NCI-H2227 treated with DMSO at 0.1 percent for 48 hours (cell line): Measurements from ENCODE around the gene SELENOK.
"Not testable (repeated sequence)": the region's sequence is repeated elsewhere in the genome, so short reads cannot be mapped to it uniquely, and the experiment has no call there.

ENCODE experiments used
- DNase-seq: peaks from one replicate; lab custom pipeline; 2025; lab: John Stamatoyannopoulos, UW

Gene SELENOK

GRCh38 chr3:53891497-53892285, at the start of gene SELENOK:
TSS of gene SELENOK (minus strand) at chr3:53891859.
- peak; percentile 90 for DNase-seq

GRCh38 chr3:53941184-53941583, 49.5 kb upstream of the SELENOK start:
- no peak for DNase-seq

GRCh38 chr3:53940623-53941022, 49.0 kb upstream of the SELENOK start:
- no peak for DNase-seq

- DNase-seq, result no peak
Measured at GRCh38 chr3:53939813-53940212, 48.2 kb upstream of the SELENOK start.

GRCh38 chr3:53939086-53939582, 47.5 kb upstream of the SELENOK start:
- no peak for DNase-seq

- peak; percentile 38 for DNase-seq
Measured at GRCh38 chr3:53938645-53939044, 47.0 kb upstream of the SELENOK start.

- peak; percentile 37 for DNase-seq
Measured at GRCh38 chr3:53936347-53936746, 44.7 kb upstream of the SELENOK start.

- DNase-seq, result no peak
Measured at GRCh38 chr3:53935283-53935901, 43.7 kb upstream of the SELENOK start.

- DNase-seq, result not testable (repeated sequence)
Measured at GRCh38 chr3:53927208-53927872, 35.7 kb upstream of the SELENOK start.

- DNase-seq, result no peak
Measured at GRCh38 chr3:53921296-53921695, 29.6 kb upstream of the SELENOK start.

- no peak for DNase-seq
Measured at GRCh38 chr3:53919741-53920140, 28.1 kb upstream of the SELENOK start.

- no peak for DNase-seq
Measured at GRCh38 chr3:53913401-53913800, 21.7 kb upstream of the SELENOK start.

- DNase-seq, result no peak
Measured at GRCh38 chr3:53902711-53903110, 11.1 kb upstream of the SELENOK start.

GRCh38 chr3:53902067-53902466, 10.4 kb upstream of the SELENOK start:
- DNase-seq, result no peak

- DNase-seq, result no peak
Measured at GRCh38 chr3:53900666-53901331, 9.1 kb upstream of the SELENOK start.

- DNase-seq, result no peak
Measured at GRCh38 chr3:53899750-53900149, 8.1 kb upstream of the SELENOK start.

- no peak for DNase-seq
Measured at GRCh38 chr3:53892286-53892637, 603 bp upstream of the SELENOK start.

GRCh38 chr3:53890726-53891475, 758 bp downstream of the SELENOK start:
- DNase-seq, result no peak

- DNase-seq, result no peak
Measured at GRCh38 chr3:53888232-53888631, 3.4 kb downstream of the SELENOK start.

- no peak for DNase-seq
Measured at GRCh38 chr3:53887446-53887845, 4.2 kb downstream of the SELENOK start.

GRCh38 chr3:53885239-53885638, 6.4 kb downstream of the SELENOK start:
- DNase-seq, result no peak

GRCh38 chr3:53884623-53885022, 7.0 kb downstream of the SELENOK start:
- DNase-seq, result no peak
